HG02870 (cell line): ENCODE results near the gene HLA-DPA1.

Source experiments
- ATAC-seq: cut with Tn5 transposase; IDR thresholded peaks from one replicate; pipeline ENCODE4 v1.9.1; 2021; ENCODE audit warnings: mild to moderate bottlenecking, moderate library complexity; ENCODE audit not compliant: unreplicated experiment

HLA-DPA1 gene

GRCh38 chr6:33018418-33018817 is 55.0 kb downstream of the HLA-DPA1 start:
- ATAC-seq, result no peak

GRCh38 chr6:33017694-33018353 is 55.6 kb downstream of the HLA-DPA1 start:
- no peak for ATAC-seq

GRCh38 chr6:33017018-33017417 is 56.4 kb downstream of the HLA-DPA1 start:
- ATAC-seq, result no peak

GRCh38 chr6:33015798-33016197 is 57.7 kb downstream of the HLA-DPA1 start:
- no peak for ATAC-seq

GRCh38 chr6:33014841-33015634 is 58.4 kb downstream of the HLA-DPA1 start:
- no peak for ATAC-seq
